ENCODE data around the gene DELE1.

The DELE1 gene

GRCh38 chr5:141923448-141924313 is at the start of gene DELE1:
Gene DELE1, plus strand, starts transcription at chr5:141923871. Its CDS starts 71 bp downstream, at chr5:141923942.
- DNase-seq: peak; percentile 88 to 90

GRCh38 chr5:141873933-141874261 is 49.8 kb upstream of the DELE1 start:
- DNase-seq: no peak

- no peak for DNase-seq
These were observed 49.3 kb upstream of the DELE1 start for GRCh38 chr5:141874262-141874964.

- DNase-seq: no peak
These were observed 48.5 kb upstream of the DELE1 start for GRCh38 chr5:141875022-141875740.

- DNase-seq: no peak
These were observed 47.7 kb upstream of the DELE1 start for GRCh38 chr5:141875795-141876627.

GRCh38 chr5:141876628-141877355 is 46.9 kb upstream of the DELE1 start:
- DNase-seq: no peak

- DNase-seq: peak; percentile 23 to 29
These were observed 46.1 kb upstream of the DELE1 start for GRCh38 chr5:141877356-141878185.

- DNase-seq: no peak
These were observed 45.4 kb upstream of the DELE1 start, which contains the start of gene PCDH1 for GRCh38 chr5:141878186-141878710. Gene PCDH1, minus strand, starts transcription at chr5:141878410. Its CDS starts 148 bp downstream, at chr5:141878262.

- DNase-seq: peak; percentile 86 to 88
These were observed 44.8 kb upstream of the DELE1 start for GRCh38 chr5:141878711-141879425.

GRCh38 chr5:141879426-141879759 is 44.3 kb upstream of the DELE1 start:
- DNase-seq: no peak

- no peak for DNase-seq
These were observed 43.5 kb upstream of the DELE1 start for GRCh38 chr5:141879941-141880738.

- DNase-seq: no peak
These were observed 42.5 kb upstream of the DELE1 start for GRCh38 chr5:141880961-141881801.

GRCh38 chr5:141881886-141882285 is 41.8 kb upstream of the DELE1 start:
- DNase-seq: no peak

GRCh38 chr5:141882594-141883183 is 41.0 kb upstream of the DELE1 start:
- DNase-seq: no peak

- no peak for DNase-seq
These were observed 40.3 kb upstream of the DELE1 start for GRCh38 chr5:141883184-141883891.

GRCh38 chr5:141883892-141884318 is 39.8 kb upstream of the DELE1 start:
- no peak for DNase-seq

- DNase-seq: no peak
These were observed 34.3 kb upstream of the DELE1 start for GRCh38 chr5:141889282-141889871.
